Fibroblast of the aortic adventitia (primary cell): ENCODE data around the gene PCNX2. TPM values are rescaled to one million over a fixed set of nuclear protein-coding genes. Genes with fewer than 3 reads are reported as not detected.

Experiments used
- DNase-seq: peaks from one replicate; pipeline ENCODE4 v3.0.0-alpha.2; 2010; ENCODE audit warnings: low read depth
- H3K4me3 ChIP-seq: 2 replicates; pipeline ENCODE4 v1.5.1; 2011; ENCODE audit warnings: low read depth, mild to moderate bottlenecking, control low read depth, low read length, moderate library complexity
- total RNA-seq: library from RNA; depleted of rRNA; stranded (reverse); fragments of >200 nt; gene quantifications from 2 replicates; pipeline ENCODE4 v1.2.3, GENCODE V29; 2012; ENCODE audit warnings: low replicate concordance
- TF ChIP-seq, protein P1 (sequence below): IDR thresholded peaks from 2 replicates; pipeline ENCODE4 v1.5.1; 2011; ENCODE audit warnings: mild to moderate bottlenecking, low read length, control low read depth, inconsistent platforms; ENCODE audit not compliant: insufficient read depth

PCNX2 gene
- total RNA-seq, 1 donor: 70.7 TPM

- TF ChIP-seq, protein P1, sequence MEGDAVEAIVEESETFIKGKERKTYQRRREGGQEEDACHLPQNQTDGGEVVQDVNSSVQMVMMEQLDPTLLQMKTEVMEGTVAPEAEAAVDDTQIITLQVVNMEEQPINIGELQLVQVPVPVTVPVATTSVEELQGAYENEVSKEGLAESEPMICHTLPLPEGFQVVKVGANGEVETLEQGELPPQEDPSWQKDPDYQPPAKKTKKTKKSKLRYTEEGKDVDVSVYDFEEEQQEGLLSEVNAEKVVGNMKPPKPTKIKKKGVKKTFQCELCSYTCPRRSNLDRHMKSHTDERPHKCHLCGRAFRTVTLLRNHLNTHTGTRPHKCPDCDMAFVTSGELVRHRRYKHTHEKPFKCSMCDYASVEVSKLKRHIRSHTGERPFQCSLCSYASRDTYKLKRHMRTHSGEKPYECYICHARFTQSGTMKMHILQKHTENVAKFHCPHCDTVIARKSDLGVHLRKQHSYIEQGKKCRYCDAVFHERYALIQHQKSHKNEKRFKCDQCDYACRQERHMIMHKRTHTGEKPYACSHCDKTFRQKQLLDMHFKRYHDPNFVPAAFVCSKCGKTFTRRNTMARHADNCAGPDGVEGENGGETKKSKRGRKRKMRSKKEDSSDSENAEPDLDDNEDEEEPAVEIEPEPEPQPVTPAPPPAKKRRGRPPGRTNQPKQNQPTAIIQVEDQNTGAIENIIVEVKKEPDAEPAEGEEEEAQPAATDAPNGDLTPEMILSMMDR: no peak
- DNase-seq: no peak
- no peak overlapping the region for H3K4me3 ChIP-seq
Observed at GRCh38 chr1:233016798-233017197, 278.7 kb downstream of the PCNX2 start.

DNA sequence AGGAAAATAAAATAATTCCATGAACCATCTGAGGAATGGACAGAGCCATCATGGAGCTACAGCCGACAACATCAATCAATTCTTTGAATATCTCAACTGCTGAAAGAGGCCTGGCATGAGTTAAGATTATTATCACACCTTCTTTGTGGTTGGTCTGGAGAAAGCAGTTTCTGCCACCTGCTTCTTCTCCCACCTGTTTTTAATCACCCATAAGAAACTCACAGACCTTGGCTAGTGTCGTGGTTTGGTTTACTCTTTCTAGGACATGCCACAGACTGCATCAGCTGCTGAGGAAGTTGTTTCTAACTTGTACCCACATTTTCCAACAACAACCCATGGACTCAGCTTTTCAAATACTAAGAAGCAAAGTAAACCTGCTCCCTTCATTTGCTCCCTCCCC is 279.6 kb downstream of the PCNX2 start:
- TF ChIP-seq, protein P1: no peak
- H3K4me3 ChIP-seq: no peak overlapping the region
- DNase-seq: no peak

- H3K4me3 ChIP-seq: no peak overlapping the region
- TF ChIP-seq, protein P1: no peak
- DNase-seq: no peak
Observed at GRCh38 chr1:233012021-233012420, 283.5 kb downstream of the PCNX2 start.

DNA sequence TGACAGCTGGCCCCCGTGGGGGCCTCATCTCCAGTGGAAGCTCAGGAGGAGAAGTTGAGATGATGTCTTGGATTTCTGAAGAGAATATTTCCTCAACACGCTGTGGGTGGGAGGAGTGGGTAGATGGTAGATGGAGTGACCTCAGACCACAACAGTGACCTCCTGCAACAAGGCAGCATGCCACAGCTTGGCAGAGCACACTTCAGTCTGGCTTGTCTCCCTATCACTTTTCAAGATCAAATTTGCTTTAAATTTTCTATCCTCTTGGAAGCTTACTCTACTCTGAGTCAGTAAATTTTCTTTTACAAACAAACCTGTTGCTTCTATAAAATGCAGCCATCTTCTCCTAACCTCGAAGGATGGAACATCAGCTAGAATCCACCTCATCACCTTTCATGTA is 285.4 kb downstream of the PCNX2 start:
- peak; percentile 37 for DNase-seq
- TF ChIP-seq, protein P1: no peak
- H3K4me3 ChIP-seq: no peak overlapping the region

DNA sequence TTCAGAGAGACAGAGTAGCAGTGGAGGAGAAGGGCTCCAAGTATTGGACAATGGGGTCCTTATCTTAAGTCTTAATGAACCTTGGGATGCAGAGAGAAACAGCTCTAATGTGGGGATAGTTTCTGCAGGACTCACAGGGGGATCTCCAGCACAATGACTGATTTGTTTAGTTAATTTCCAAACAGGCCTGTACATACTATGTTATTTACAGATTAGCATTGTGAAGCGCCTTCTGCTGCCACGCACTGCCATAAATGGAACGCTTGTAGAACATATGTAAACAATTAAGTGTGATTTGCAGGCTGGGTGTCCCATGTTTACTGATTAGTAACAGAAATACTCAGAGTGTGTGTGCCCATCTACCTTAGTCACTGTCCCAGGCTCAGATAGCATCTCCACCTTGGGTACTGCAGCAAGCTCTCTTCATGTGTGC is 289.0 kb downstream of the PCNX2 start:
- TF ChIP-seq, protein P1: no peak
- H3K4me3 ChIP-seq: no peak overlapping the region
- no peak for DNase-seq

- H3K4me3 ChIP-seq: no peak overlapping the region
- TF ChIP-seq, protein P1: no peak
- no peak for DNase-seq
Observed at GRCh38 chr1:233006108-233006507, 289.4 kb downstream of the PCNX2 start.

- TF ChIP-seq, protein P1: no peak
- H3K4me3 ChIP-seq: no peak overlapping the region
- DNase-seq: no peak
Observed at GRCh38 chr1:233005703-233006102, 289.8 kb downstream of the PCNX2 start.
